GM19395 (cell line): ENCODE data around the gene GPR62.
"Not testable (repeated sequence)": the region's sequence is repeated elsewhere in the genome, so short reads cannot be mapped to it uniquely, and the experiment has no call there.

ENCODE experiments used
- ATAC-seq: cut with Tn5 transposase; IDR thresholded peaks from one replicate; pipeline ENCODE4 v1.9.1; 2021; ENCODE audit warnings: mild to moderate bottlenecking, moderate library complexity; ENCODE audit not compliant: unreplicated experiment

The GPR62 gene

GRCh38 chr3:51955175-51955892 lies at the start of gene GPR62:
Gene GPR62 (plus strand): TSS chr3:51955381. CDS start chr3:51955653, 272 bp downstream.
- ATAC-seq: no peak

GRCh38 chr3:51908026-51908425 lies 47.2 kb upstream of the GPR62 start:
- no peak for ATAC-seq

GRCh38 chr3:51916418-51916817 lies 38.8 kb upstream of the GPR62 start:
- ATAC-seq: no peak

GRCh38 chr3:51921081-51921578 lies 34.1 kb upstream of the GPR62 start:
- ATAC-seq: no peak

- ATAC-seq: no peak
Measured at GRCh38 chr3:51927061-51927977, 27.9 kb upstream of the GPR62 start.

- ATAC-seq: no peak
Measured at GRCh38 chr3:51928438-51928837, 26.7 kb upstream of the GPR62 start.

- ATAC-seq: not testable (repeated sequence)
Measured at GRCh38 chr3:51928981-51929380, 26.2 kb upstream of the GPR62 start.

GRCh38 chr3:51929420-51930003 lies 25.7 kb upstream of the GPR62 start:
- no peak for ATAC-seq

- no peak for ATAC-seq
Measured at GRCh38 chr3:51930439-51930838, 24.7 kb upstream of the GPR62 start.

- no peak for ATAC-seq
Measured at GRCh38 chr3:51931756-51932155, 23.4 kb upstream of the GPR62 start.

GRCh38 chr3:51932471-51933370 lies 22.5 kb upstream of the GPR62 start:
- no peak for ATAC-seq

GRCh38 chr3:51933471-51934138 lies 21.6 kb upstream of the GPR62 start:
- ATAC-seq: no peak

- no peak for ATAC-seq
Measured at GRCh38 chr3:51934139-51934850, 20.9 kb upstream of the GPR62 start.

- no peak for ATAC-seq
Measured at GRCh38 chr3:51934991-51935885, 19.9 kb upstream of the GPR62 start.

GRCh38 chr3:51935886-51936755 lies 19.1 kb upstream of the GPR62 start:
- ATAC-seq: no peak

- ATAC-seq: no peak
Measured at GRCh38 chr3:51937014-51937413, 18.2 kb upstream of the GPR62 start.
